BLaER1 treated with 17β-estradiol and CSF1 and Interleukin-3, amounts not matched to agents 10 nM and 100 nM (cell line): ENCODE measurements around the gene MAGI2.

Experiments used
- H3K27ac ChIP-seq, 11 experiments: shearing (Covaris generic); formaldehyde crosslinking; 2 replicates each; pipeline ENCODE4 v1.8.1; 2022
- H3K27me3 ChIP-seq, 11 experiments: shearing (Covaris generic); formaldehyde crosslinking; 2 replicates each; pipeline ENCODE4 v1.8.1; 2022
- H3K36me3 ChIP-seq, 11 experiments: shearing (Covaris generic); formaldehyde crosslinking; 2 replicates each; pipeline ENCODE4 v1.8.1; 2022
- H3K4me1 ChIP-seq, 10 experiments: shearing (Covaris generic); formaldehyde crosslinking; 2 replicates each; pipeline ENCODE4 v1.8.1; 2022
- H3K4me2 ChIP-seq, 11 experiments: shearing (Covaris generic); formaldehyde crosslinking; 2 replicates each; pipeline ENCODE4 v1.8.1; 2022
- H3K4me3 ChIP-seq, 10 experiments: shearing (Covaris generic); formaldehyde crosslinking; 2 replicates each; pipeline ENCODE4 v1.8.1; 2022
- H3K9ac ChIP-seq, 11 experiments: shearing (Covaris generic); formaldehyde crosslinking; 2 replicates each; pipeline ENCODE4 v1.8.1; 2022
- H3K9me3 ChIP-seq, 11 experiments: shearing (Covaris generic); formaldehyde crosslinking; replicated peaks in 1 of 11; 2 replicates each; pipeline ENCODE4 v1.8.1; 2022
- H4K20me1 ChIP-seq, 11 experiments: shearing (Covaris generic); formaldehyde crosslinking; 2 replicates each; pipeline ENCODE4 v1.8.1; 2022
- Cebpa-rat ChIP-seq, 11 experiments: shearing (Covaris generic); IDR thresholded peaks; 2 replicates each; pipeline ENCODE4 v1.8.1; 2022

MAGI2 gene

GRCh38 chr7:79471283-79471682, 17.8 kb upstream of the MAGI2 start:
- TF ChIP-seq Cebpa-rat (IDR thresholded peaks at IDR 0.05), result no peak
- H3K27ac ChIP-seq, result no peak overlapping the region
- no peak overlapping the region for H3K9ac ChIP-seq
- no peaks in the 10 kb centered on the region for H3K27me3 ChIP-seq
- no peak overlapping the region for H3K4me3 ChIP-seq
- H3K4me2 ChIP-seq, result no peak overlapping the region
- no peaks in the 10 kb centered on the region for H3K36me3 ChIP-seq
- no peaks in the 10 kb centered on the region for H4K20me1 ChIP-seq
- no peaks in the 10 kb centered on the region for H3K4me1 ChIP-seq
- no peaks in the 10 kb centered on the region for H3K9me3 ChIP-seq

GRCh38 chr7:79465551-79465950, 12.1 kb upstream of the MAGI2 start:
- Histone ChIP-seq H3K9me3 (no peaks in the 10 kb centered on the region), H3K9ac (no peak overlapping the region), H3K27me3 (no peaks in the 10 kb centered on the region), H4K20me1 (no peaks in the 10 kb centered on the region), H3K27ac (no peak overlapping the region), H3K4me2 (peak overlapping the region in 1 of 11 experiments; percentile 15; a peak in 1 of 22 replicates), H3K4me1 (peaks cover 0 to 7% (median 0%) of the 10 kb centered on the region in 10 experiments; a peak in 3 of 20 replicates), H3K36me3 (no peaks in the 10 kb centered on the region), H3K4me3 (no peak overlapping the region)
- no peak for TF ChIP-seq Cebpa-rat (IDR thresholded peaks at IDR 0.05)

- Histone ChIP-seq H3K36me3 (no peaks in the 10 kb centered on the region), H3K4me1 (peaks cover 0 to 7% (median 0%) of the 10 kb centered on the region in 10 experiments; a peak in 3 of 20 replicates), H3K4me3 (no peak overlapping the region), H4K20me1 (no peaks in the 10 kb centered on the region), H3K9ac (no peak overlapping the region), H3K27me3 (no peaks in the 10 kb centered on the region), H3K9me3 (no peaks in the 10 kb centered on the region), H3K4me2 (no peak overlapping the region), H3K27ac (no peak overlapping the region)
- no peak for TF ChIP-seq Cebpa-rat (IDR thresholded peaks at IDR 0.05)
Measured at GRCh38 chr7:79464051-79464450, 10.6 kb upstream of the MAGI2 start.

- H3K27ac ChIP-seq, result no peak overlapping the region
- H3K4me1 ChIP-seq, result peaks cover 0 to 7% (median 0%) of the 10 kb centered on the region in 10 experiments; a peak in 3 of 20 replicates
- no peak for TF ChIP-seq Cebpa-rat (IDR thresholded peaks at IDR 0.05)
- H4K20me1 ChIP-seq, result no peaks in the 10 kb centered on the region
- H3K9me3 ChIP-seq, result no peaks in the 10 kb centered on the region
- no peak overlapping the region for H3K4me3 ChIP-seq
- H3K36me3 ChIP-seq, result no peaks in the 10 kb centered on the region
- H3K27me3 ChIP-seq, result no peaks in the 10 kb centered on the region
- H3K9ac ChIP-seq, result no peak overlapping the region
- H3K4me2 ChIP-seq, result no peak overlapping the region
Measured at GRCh38 chr7:79462390-79462789, 8.9 kb upstream of the MAGI2 start.

GRCh38 chr7:79461660-79462059, 8.2 kb upstream of the MAGI2 start:
- TF ChIP-seq Cebpa-rat (IDR thresholded peaks at IDR 0.05), result no peak
- H4K20me1 ChIP-seq, result no peaks in the 10 kb centered on the region
- no peak overlapping the region for H3K4me3 ChIP-seq

GRCh38 chr7:79459381-79459780, 5.9 kb upstream of the MAGI2 start:
- Histone ChIP-seq H3K9me3 (peaks cover 0 to 4% (median 2%) of the 10 kb centered on the region in 11 experiments; a peak in 13 of 22 replicates), H3K27ac (no peak overlapping the region), H3K27me3 (no peaks in the 10 kb centered on the region), H3K9ac (no peak overlapping the region), H4K20me1 (no peaks in the 10 kb centered on the region), H3K36me3 (no peaks in the 10 kb centered on the region), H3K4me1 (no peaks in the 10 kb centered on the region), H3K4me3 (no peak overlapping the region), H3K4me2 (no peak overlapping the region)
- TF ChIP-seq Cebpa-rat (IDR thresholded peaks at IDR 0.05), result no peak

More at GRCh38 chr7:79461660-79462059, 8.2 kb upstream of the MAGI2 start:
- no peaks in the 10 kb centered on the region for H3K36me3 ChIP-seq
- H3K4me2 ChIP-seq, result no peak overlapping the region
- H3K9me3 ChIP-seq, result no peaks in the 10 kb centered on the region
- peaks cover 0 to 7% (median 0%) of the 10 kb centered on the region in 10 experiments; a peak in 3 of 20 replicates for H3K4me1 ChIP-seq
- no peak overlapping the region for H3K9ac ChIP-seq
- H3K27ac ChIP-seq, result no peak overlapping the region
- H3K27me3 ChIP-seq, result no peaks in the 10 kb centered on the region

- no peak for TF ChIP-seq Cebpa-rat (IDR thresholded peaks at IDR 0.05)
- no peaks in the 10 kb centered on the region for H3K4me1 ChIP-seq
- no peak overlapping the region for H3K4me2 ChIP-seq
- H3K9me3 ChIP-seq, result peaks cover 5 to 10% (median 8%) of the 10 kb centered on the region in 11 experiments; a peak in 18 of 22 replicates
- no peaks in the 10 kb centered on the region for H3K36me3 ChIP-seq
- H3K27ac ChIP-seq, result no peak overlapping the region
- H4K20me1 ChIP-seq, result no peaks in the 10 kb centered on the region
- H3K9ac ChIP-seq, result no peak overlapping the region
- no peak overlapping the region for H3K4me3 ChIP-seq
- H3K27me3 ChIP-seq, result no peaks in the 10 kb centered on the region
Measured at GRCh38 chr7:79458796-79459195, 5.3 kb upstream of the MAGI2 start.

- H3K4me3 ChIP-seq, result no peak overlapping the region
Measured at GRCh38 chr7:79455173-79455790, 1.8 kb upstream of the MAGI2 start.

GRCh38 chr7:79454361-79454960, 994 bp upstream of the MAGI2 start:
- Histone ChIP-seq H3K36me3 (no peaks in the 10 kb centered on the region), H3K9ac (no peak overlapping the region), H4K20me1 (no peaks in the 10 kb centered on the region), H3K4me1 (no peaks in the 10 kb centered on the region), H3K9me3 (peaks cover 23 to 30% (median 28%) of the 10 kb centered on the region in 11 experiments; a peak in 19 of 22 replicates), H3K4me3 (no peak overlapping the region), H3K4me2 (no peak overlapping the region), H3K27me3 (no peaks in the 10 kb centered on the region), H3K27ac (no peak overlapping the region)
- TF ChIP-seq Cebpa-rat (IDR thresholded peaks at IDR 0.05), result no peak

More at GRCh38 chr7:79455173-79455790, 1.8 kb upstream of the MAGI2 start:
- no peaks in the 10 kb centered on the region for H3K36me3 ChIP-seq
- no peak overlapping the region for H3K27ac ChIP-seq
- no peak for TF ChIP-seq Cebpa-rat (IDR thresholded peaks at IDR 0.05)
- peaks cover 23 to 30% (median 28%) of the 10 kb centered on the region in 11 experiments; a peak in 19 of 22 replicates for H3K9me3 ChIP-seq
- H3K4me2 ChIP-seq, result no peak overlapping the region
- H3K9ac ChIP-seq, result no peak overlapping the region
- H3K4me1 ChIP-seq, result no peaks in the 10 kb centered on the region
- H3K27me3 ChIP-seq, result no peaks in the 10 kb centered on the region
- H4K20me1 ChIP-seq, result no peaks in the 10 kb centered on the region

GRCh38 chr7:79453266-79453557, 255 bp downstream of the MAGI2 start:
- Histone ChIP-seq H3K9ac (no peak overlapping the region), H3K4me2 (no peak overlapping the region), H3K9me3 (peaks cover 23 to 30% (median 28%) of the 10 kb centered on the region in 11 experiments; a peak in 19 of 22 replicates), H3K27me3 (no peaks in the 10 kb centered on the region), H4K20me1 (no peaks in the 10 kb centered on the region), H3K4me1 (no peaks in the 10 kb centered on the region), H3K4me3 (no peak overlapping the region), H3K36me3 (no peaks in the 10 kb centered on the region), H3K27ac (no peak overlapping the region)
- TF ChIP-seq Cebpa-rat (IDR thresholded peaks at IDR 0.05), result no peak
